ENCODE data around the gene MKX.
A peak's percentile ranks its signal among the peaks of the same experiment; 100 is the strongest.

MKX gene

GRCh38 chr10:27673065-27673464, 72.6 kb downstream of the MKX start:
- Mint-ChIP-seq H3K4me3 (no peak overlapping the region), H3K27me3 (peaks cover 13 to 14% of the 10 kb centered on the region in 2 donors), H3K9me3 (no peaks in the 10 kb centered on the region), H3K4me1 (ENCODE audit: low read depth in 2 of 2) (no peaks in the 10 kb centered on the region), H3K36me3 (ENCODE audit: insufficient read depth) (no peaks in the 10 kb centered on the region), H3K27ac (no peak overlapping the region)
- DNase-seq (no peak), ATAC-seq (replicated peaks) (no peak)

- ATAC-seq (replicated peaks) (no peak), DNase-seq (no peak)
- Mint-ChIP-seq H3K9me3 (no peaks in the 10 kb centered on the region), H3K36me3 (ENCODE audit: insufficient read depth) (no peaks in the 10 kb centered on the region), H3K4me3 (no peak overlapping the region), H3K27me3 (peaks cover under 1 to 1% of the 10 kb centered on the region in 2 donors), H3K4me1 (ENCODE audit: low read depth in 2 of 2) (no peaks in the 10 kb centered on the region), H3K27ac (no peak overlapping the region)
These were observed 73.8 kb downstream of the MKX start for GRCh38 chr10:27671821-27672220.

- DNase-seq (no peak), ATAC-seq (replicated peaks) (no peak)
- Mint-ChIP-seq H3K27me3 (peaks cover 51 to 63% of the 10 kb centered on the region in 2 donors), H3K9me3 (no peaks in the 10 kb centered on the region), H3K27ac (no peak overlapping the region), H3K4me1 (ENCODE audit: low read depth in 2 of 2) (no peaks in the 10 kb centered on the region), H3K36me3 (ENCODE audit: insufficient read depth) (no peaks in the 10 kb centered on the region), H3K4me3 (no peak overlapping the region)
These were observed 81.2 kb downstream of the MKX start for GRCh38 chr10:27664461-27664860.

- no peaks in the 10 kb centered on the region for H3K9me3 Mint-ChIP-seq
- ATAC-seq (replicated peaks) = no peak
- H3K4me3 Mint-ChIP-seq = no peak overlapping the region
These were observed 82.0 kb downstream of the MKX start for GRCh38 chr10:27663621-27664020.

GRCh38 chr10:27661514-27662286, 83.9 kb downstream of the MKX start:
- ATAC-seq (replicated peaks) (peak; percentile 27), DNase-seq (no peak)
- Mint-ChIP-seq H3K9me3 (no peaks in the 10 kb centered on the region), H3K27ac (no peak overlapping the region), H3K36me3 (ENCODE audit: insufficient read depth) (peaks cover 10% of the 10 kb centered on the region), H3K27me3 (peaks cover 51 to 70% of the 10 kb centered on the region in 2 donors), H3K4me3 (no peak overlapping the region), H3K4me1 (ENCODE audit: low read depth in 2 of 2) (no peaks in the 10 kb centered on the region)

More at GRCh38 chr10:27663621-27664020, 82.0 kb downstream of the MKX start:
- no peak for DNase-seq
- H3K36me3 Mint-ChIP-seq (ENCODE audit: insufficient read depth) = no peaks in the 10 kb centered on the region
- peaks cover 51 to 63% of the 10 kb centered on the region in 2 donors for H3K27me3 Mint-ChIP-seq
- H3K27ac Mint-ChIP-seq = no peak overlapping the region
- H3K4me1 Mint-ChIP-seq (ENCODE audit: low read depth in 2 of 2) = no peaks in the 10 kb centered on the region

GRCh38 chr10:27660711-27661110, 84.9 kb downstream of the MKX start:
- no peaks in the 10 kb centered on the region for H3K9me3 Mint-ChIP-seq
- H3K27me3 Mint-ChIP-seq = peaks cover 51 to 67% of the 10 kb centered on the region in 2 donors
- DNase-seq = no peak
- ATAC-seq (replicated peaks) = no peak
- H3K27ac Mint-ChIP-seq = no peak overlapping the region
- peaks cover 0 to 2% of the 10 kb centered on the region in 2 donors for H3K4me1 Mint-ChIP-seq (ENCODE audit: low read depth in 2 of 2)
- H3K4me3 Mint-ChIP-seq = no peak overlapping the region
- H3K36me3 Mint-ChIP-seq (ENCODE audit: insufficient read depth) = peaks cover 20% of the 10 kb centered on the region

GRCh38 chr10:27660268-27660667, 85.4 kb downstream of the MKX start:
- Mint-ChIP-seq H3K36me3 (ENCODE audit: insufficient read depth) (peaks cover 23% of the 10 kb centered on the region), H3K27me3 (peaks cover 51 to 62% of the 10 kb centered on the region in 2 donors), H3K4me1 (ENCODE audit: low read depth in 2 of 2) (peaks cover 0 to 2% of the 10 kb centered on the region in 2 donors), H3K27ac (peak overlapping the region in 1 of 2 donors; percentile 53), H3K4me3 (no peak overlapping the region), H3K9me3 (no peaks in the 10 kb centered on the region)
- no peak for ATAC-seq (replicated peaks)
- no peak for DNase-seq

- Mint-ChIP-seq H3K4me3 (no peak overlapping the region), H3K36me3 (ENCODE audit: insufficient read depth) (peaks cover 23% of the 10 kb centered on the region), H3K4me1 (ENCODE audit: low read depth in 2 of 2) (peaks cover 0 to 2% of the 10 kb centered on the region in 2 donors)
These were observed 85.8 kb downstream of the MKX start for GRCh38 chr10:27659786-27660185.

GRCh38 chr10:27658788-27659187, 86.8 kb downstream of the MKX start:
- no peak overlapping the region for H3K27ac Mint-ChIP-seq
- peaks cover 45 to 53% of the 10 kb centered on the region in 2 donors for H3K27me3 Mint-ChIP-seq
- peaks cover 0 to 2% of the 10 kb centered on the region in 2 donors for H3K4me1 Mint-ChIP-seq (ENCODE audit: low read depth in 2 of 2)
- ATAC-seq (replicated peaks) = no peak
- H3K36me3 Mint-ChIP-seq (ENCODE audit: insufficient read depth) = peaks cover 23% of the 10 kb centered on the region
- DNase-seq = no peak
- H3K4me3 Mint-ChIP-seq = no peak overlapping the region
- no peaks in the 10 kb centered on the region for H3K9me3 Mint-ChIP-seq

More at GRCh38 chr10:27659786-27660185, 85.8 kb downstream of the MKX start:
- H3K27ac Mint-ChIP-seq = peak overlapping the region in 1 of 2 donors; percentile 53
- H3K9me3 Mint-ChIP-seq = no peaks in the 10 kb centered on the region
- no peak for DNase-seq
- no peak for ATAC-seq (replicated peaks)
- peaks cover 51 to 57% of the 10 kb centered on the region in 2 donors for H3K27me3 Mint-ChIP-seq

- DNase-seq (no peak), ATAC-seq (replicated peaks) (no peak)
- Mint-ChIP-seq H3K9me3 (no peaks in the 10 kb centered on the region), H3K4me3 (no peak overlapping the region), H3K27ac (no peak overlapping the region), H3K4me1 (ENCODE audit: low read depth in 2 of 2) (peaks cover 0 to 6% of the 10 kb centered on the region in 2 donors), H3K36me3 (ENCODE audit: insufficient read depth) (peaks cover 23% of the 10 kb centered on the region), H3K27me3 (peaks cover 24 to 35% of the 10 kb centered on the region in 2 donors)
These were observed 90.3 kb downstream of the MKX start for GRCh38 chr10:27655296-27655695.

- Mint-ChIP-seq H3K36me3 (ENCODE audit: insufficient read depth) (peaks cover 23% of the 10 kb centered on the region), H3K4me3 (no peak overlapping the region), H3K4me1 (ENCODE audit: low read depth in 2 of 2) (peaks cover 0 to 6% of the 10 kb centered on the region in 2 donors), H3K27me3 (peaks cover 25 to 37% of the 10 kb centered on the region in 2 donors), H3K9me3 (no peaks in the 10 kb centered on the region), H3K27ac (no peak overlapping the region)
- ATAC-seq (replicated peaks) (no peak), DNase-seq (no peak)
These were observed 91.3 kb downstream of the MKX start for GRCh38 chr10:27654284-27654683.

- peaks cover 4% of the 10 kb centered on the region for H3K36me3 Mint-ChIP-seq (ENCODE audit: insufficient read depth)
- ATAC-seq (replicated peaks) (no peak), DNase-seq (no peak)
- no peaks in the 10 kb centered on the region for H3K4me1 Mint-ChIP-seq (ENCODE audit: low read depth in 2 of 2)
- H3K27me3 Mint-ChIP-seq = peaks cover 42 to 47% of the 10 kb centered on the region in 2 donors
- H3K4me3 Mint-ChIP-seq = no peak overlapping the region
- no peak overlapping the region for H3K27ac Mint-ChIP-seq
- H3K9me3 Mint-ChIP-seq = no peaks in the 10 kb centered on the region
These were observed 98.9 kb downstream of the MKX start for GRCh38 chr10:27646604-27647175.

GRCh38 chr10:27646194-27646593, 99.4 kb downstream of the MKX start:
- H3K27me3 Mint-ChIP-seq = peaks cover 41 to 47% of the 10 kb centered on the region in 2 donors
- DNase-seq (no peak), ATAC-seq (replicated peaks) (no peak)
- H3K4me3 Mint-ChIP-seq = no peak overlapping the region
- no peak overlapping the region for H3K27ac Mint-ChIP-seq
- H3K4me1 Mint-ChIP-seq (ENCODE audit: low read depth in 2 of 2) = no peaks in the 10 kb centered on the region
- peaks cover 4% of the 10 kb centered on the region for H3K36me3 Mint-ChIP-seq (ENCODE audit: insufficient read depth)
- no peaks in the 10 kb centered on the region for H3K9me3 Mint-ChIP-seq
